Karpas-422 (cell line): ENCODE results near the gene CA12. TPM values are rescaled to one million over a fixed set of nuclear protein-coding genes. Genes with fewer than 3 reads are reported as not detected.

Experiments used
- DNase-seq: peaks from one replicate; pipeline ENCODE4 v3.0.0-alpha.2; 2015
- H2AFZ ChIP-seq: fragments of 200-600 bp; sonication (generic); 2 replicates; pipeline ENCODE4 v1.6.1; 2014; ENCODE audit warnings: antibody characterized with exemption, low read length, mixed read lengths
- H3K27ac ChIP-seq: fragments of 200-600 bp; sonication (generic); 2 replicates; pipeline ENCODE4 v1.5.1; 2014; ENCODE audit warnings: mild to moderate bottlenecking, low read length, moderate library complexity
- H3K27me3 ChIP-seq: fragments of 200-600 bp; sonication (generic); 2 replicates; pipeline ENCODE4 v1.6.1; 2014; ENCODE audit warnings: low read length, mixed read lengths
- H3K36me3 ChIP-seq: fragments of 200-600 bp; sonication (generic); 2 replicates; pipeline ENCODE4 v1.6.1; 2014; ENCODE audit warnings: low read length, mixed read lengths; ENCODE audit not compliant: insufficient read depth
- H3K4me1 ChIP-seq: fragments of 200-600 bp; sonication (generic); 2 replicates; pipeline ENCODE4 v1.6.1; 2014; ENCODE audit warnings: mild to moderate bottlenecking, low read length, mixed read lengths
- H3K4me2 ChIP-seq: fragments of 200-600 bp; sonication (generic); 2 replicates; pipeline ENCODE4 v1.6.1; 2014; ENCODE audit warnings: low read length, low read depth, mild to moderate bottlenecking; ENCODE audit not compliant: poor library complexity, severe bottlenecking
- H3K4me3 ChIP-seq: fragments of 200-600 bp; sonication (generic); 2 replicates; pipeline ENCODE4 v1.5.1; 2014; ENCODE audit warnings: mild to moderate bottlenecking, antibody characterized with exemption, low read length, mixed read lengths
- H3K79me2 ChIP-seq: fragments of 200-600 bp; sonication (generic); 2 replicates; pipeline ENCODE4 v1.6.1; 2014; ENCODE audit warnings: mild to moderate bottlenecking, low read length, mixed read lengths
- H3K9ac ChIP-seq: fragments of 200-600 bp; sonication (generic); 2 replicates; pipeline ENCODE4 v1.6.0; 2014; ENCODE audit warnings: low read length
- H3K9me2 ChIP-seq: fragments of 200-600 bp; sonication (generic), shearing (Covaris generic); replicated peaks from 2 replicates; pipeline ENCODE4 v1.6.0; 2014; ENCODE audit warnings: mild to moderate bottlenecking, low read length, moderate library complexity; ENCODE audit not compliant: insufficient read depth
- H3K9me3 ChIP-seq: fragments of 300-700, 200-600 bp; sonication (generic); 2 replicates; pipeline ENCODE4 v1.6.1; 2014; ENCODE audit warnings: low read length, mixed read lengths
- H4K20me1 ChIP-seq: fragments of 200-600 bp; sonication (generic); 2 replicates; pipeline ENCODE4 v1.6.1; 2014; ENCODE audit warnings: mild to moderate bottlenecking, antibody characterized with exemption, low read length, low read depth; ENCODE audit not compliant: insufficient read depth
- total RNA-seq: library from RNA; depleted of rRNA; stranded (reverse); fragments of >200 nt; shearing (Covaris generic); gene quantifications from 2 replicates; pipeline ENCODE4 v1.2.3, GENCODE V29; 2014; ENCODE audit warnings: low replicate concordance

The CA12 gene
- total RNA-seq, 1 experiment from 2014 or later: not detected

DNA sequence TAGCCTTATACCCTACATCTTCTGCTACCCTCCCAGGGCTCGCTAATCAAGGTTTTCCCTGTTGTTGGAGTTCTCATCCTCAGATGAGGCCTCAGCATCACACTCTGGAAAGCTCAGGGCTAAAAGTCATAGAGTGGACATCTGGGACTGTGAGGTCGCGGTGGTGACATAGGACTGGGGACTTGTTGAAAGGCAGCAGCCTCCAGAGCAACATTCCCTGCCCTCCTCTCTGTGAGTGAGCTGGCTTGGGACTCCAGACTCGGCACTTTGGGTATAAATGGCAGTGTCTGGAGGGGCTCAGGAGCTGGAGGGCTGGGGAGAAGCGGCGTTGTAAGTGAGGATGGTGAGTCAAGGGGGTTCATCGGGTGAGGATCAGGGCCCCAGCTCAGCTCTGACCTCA lies 2.7 kb downstream of the CA12 start:
- Histone ChIP-seq H3K27me3 (no peaks in the 10 kb centered on the region), H3K4me2 (no peak overlapping the region), H4K20me1 (no peaks in the 10 kb centered on the region), H2AFZ (no peak overlapping the region), H3K79me2 (no peaks in the 10 kb centered on the region), H3K9me3 (no peaks in the 10 kb centered on the region), H3K9ac (no peak overlapping the region), H3K9me2 (no peaks in the 10 kb centered on the region), H3K4me1 (no peaks in the 10 kb centered on the region), H3K27ac (no peak overlapping the region), H3K36me3 (no peaks in the 10 kb centered on the region), H3K4me3 (no peak overlapping the region)
- DNase-seq: no peak

DNA sequence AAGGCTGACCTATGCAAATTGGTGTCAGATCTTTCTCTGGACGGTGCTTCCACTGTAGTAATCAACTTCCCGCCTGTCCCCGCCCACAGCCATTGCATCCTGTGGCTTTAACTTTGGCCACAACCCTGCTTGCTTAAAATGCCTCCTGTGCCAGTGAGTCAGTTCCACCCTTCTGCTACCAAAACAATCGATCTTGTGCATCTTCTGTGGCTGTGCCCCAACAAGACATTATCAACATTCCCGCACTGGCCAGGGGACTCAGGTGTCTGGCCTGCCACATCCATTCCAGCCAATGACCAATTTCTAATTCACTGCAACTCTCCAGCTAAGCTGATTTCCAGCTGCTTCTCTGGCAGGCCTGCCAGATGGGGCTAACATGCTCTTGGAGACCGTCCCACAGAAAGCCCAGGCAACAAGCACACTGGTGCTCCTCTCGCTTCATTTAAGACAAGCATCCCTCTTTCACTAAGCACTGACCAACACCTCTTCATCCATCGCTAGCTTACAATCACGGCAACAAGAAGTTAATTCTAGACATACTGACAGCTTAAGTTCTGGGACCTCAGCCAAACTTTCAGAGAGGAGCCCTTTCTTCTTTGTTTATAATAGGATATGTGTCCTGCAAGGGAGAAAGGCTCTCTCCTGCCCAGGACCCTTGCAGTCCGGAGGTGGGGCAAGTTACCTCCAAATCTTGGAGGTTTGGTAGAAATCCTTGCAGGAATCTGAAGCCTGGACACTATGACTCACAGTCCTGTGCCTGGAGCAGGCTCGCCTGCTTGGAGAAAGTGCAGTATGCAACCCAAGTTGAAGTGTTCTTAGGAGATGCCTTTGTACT lies 6.7 kb downstream of the CA12 start:
- DNase-seq: no peak
- Histone ChIP-seq H3K79me2 (no peaks in the 10 kb centered on the region), H3K9me3 (no peaks in the 10 kb centered on the region), H3K27me3 (no peaks in the 10 kb centered on the region), H3K36me3 (no peaks in the 10 kb centered on the region), H2AFZ (no peak overlapping the region), H3K9ac (no peak overlapping the region), H3K4me3 (no peak overlapping the region), H3K27ac (no peak overlapping the region), H3K4me2 (no peak overlapping the region), H4K20me1 (no peaks in the 10 kb centered on the region), H3K4me1 (no peaks in the 10 kb centered on the region), H3K9me2 (no peaks in the 10 kb centered on the region)

DNA sequence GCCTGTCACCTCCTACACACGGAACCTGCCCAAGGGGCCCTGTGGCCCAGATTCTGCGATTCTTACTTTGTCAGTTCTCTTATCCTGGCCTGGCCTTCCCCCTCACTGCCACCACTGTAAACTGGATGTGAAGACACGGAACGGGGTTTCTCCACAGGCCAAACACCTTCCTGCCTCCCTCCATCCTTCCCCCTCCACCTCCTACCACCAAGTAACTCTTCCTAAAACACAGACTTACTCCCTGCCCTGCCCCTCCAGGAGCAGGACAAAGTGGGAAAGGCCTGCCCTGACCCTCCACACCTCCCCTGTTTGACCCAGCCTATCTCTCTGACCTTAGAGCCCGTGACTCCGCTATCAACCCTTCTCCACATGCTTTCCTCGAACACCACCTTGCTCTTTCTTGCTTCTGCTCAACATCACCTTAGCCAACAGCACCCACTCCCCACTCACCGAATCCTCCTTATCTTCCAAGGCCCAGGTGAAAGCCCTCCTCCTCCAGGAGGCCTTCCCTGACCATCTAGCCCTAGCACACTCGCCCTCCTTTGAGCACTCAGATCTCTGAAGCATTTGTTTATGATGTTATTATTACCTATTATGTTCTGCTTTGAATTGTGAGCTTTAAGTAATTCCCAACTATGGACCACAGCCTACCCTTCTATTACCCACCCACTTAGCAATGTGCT lies 7.6 kb downstream of the CA12 start:
- Histone ChIP-seq H3K4me3 (no peak overlapping the region), H3K9me2 (no peaks in the 10 kb centered on the region), H3K27ac (no peak overlapping the region), H3K9ac (no peak overlapping the region), H3K4me2 (no peak overlapping the region), H3K9me3 (no peaks in the 10 kb centered on the region), H3K36me3 (no peaks in the 10 kb centered on the region), H3K27me3 (no peaks in the 10 kb centered on the region), H3K79me2 (no peaks in the 10 kb centered on the region), H3K4me1 (no peaks in the 10 kb centered on the region; the same call in 1 of the 2 replicates), H4K20me1 (no peaks in the 10 kb centered on the region), H2AFZ (no peak overlapping the region)
- DNase-seq: no peak

DNA sequence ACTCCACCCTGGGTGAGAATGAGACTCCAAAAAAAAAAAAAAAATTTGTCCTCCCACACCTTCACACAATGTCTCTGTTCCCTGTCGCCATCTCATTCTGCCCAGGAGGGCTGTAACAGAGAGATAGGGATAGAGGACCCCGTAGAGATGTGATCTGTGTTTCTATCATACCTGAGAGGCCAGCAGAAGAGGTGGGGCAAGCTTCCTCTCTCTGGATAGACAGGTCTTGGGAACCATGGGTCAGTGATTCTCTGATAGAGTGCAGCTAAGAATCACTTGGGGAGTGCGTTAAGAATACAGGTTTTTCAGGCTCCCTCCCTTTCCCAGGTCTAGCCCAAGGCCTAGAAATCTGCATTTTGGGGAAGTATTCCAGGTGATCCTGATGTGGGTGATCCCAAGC lies 8.3 kb downstream of the CA12 start:
- Histone ChIP-seq H4K20me1 (no peaks in the 10 kb centered on the region), H2AFZ (no peak overlapping the region), H3K27ac (no peak overlapping the region), H3K4me1 (no peaks in the 10 kb centered on the region; the same call in 1 of the 2 replicates), H3K4me3 (no peak overlapping the region), H3K27me3 (no peaks in the 10 kb centered on the region), H3K79me2 (no peaks in the 10 kb centered on the region), H3K9ac (no peak overlapping the region), H3K9me3 (no peaks in the 10 kb centered on the region), H3K4me2 (no peak overlapping the region), H3K36me3 (no peaks in the 10 kb centered on the region), H3K9me2 (no peaks in the 10 kb centered on the region)
- DNase-seq: no peak

DNA sequence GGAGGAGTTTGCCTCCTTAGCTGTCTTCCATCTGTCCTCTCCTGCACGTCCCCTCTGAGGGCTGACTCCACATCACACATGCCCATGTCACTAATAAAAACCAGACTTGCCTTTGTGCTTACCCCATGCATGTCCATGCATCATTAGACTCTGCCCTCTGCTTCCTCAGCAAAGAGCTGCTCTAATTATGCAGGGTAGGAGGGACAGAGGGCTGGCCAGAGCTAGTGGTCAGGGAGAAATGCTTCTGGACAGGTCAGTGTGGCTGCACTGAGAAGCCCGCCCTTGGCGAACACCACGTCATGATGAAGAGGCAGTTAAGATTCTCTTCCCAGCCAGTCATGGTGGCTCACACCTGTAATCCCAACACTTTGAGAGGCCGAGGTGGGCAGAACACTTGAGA lies 8.9 kb downstream of the CA12 start:
- Histone ChIP-seq H3K4me2 (no peak overlapping the region), H3K79me2 (no peaks in the 10 kb centered on the region), H3K27ac (no peak overlapping the region), H3K36me3 (no peaks in the 10 kb centered on the region), H2AFZ (no peak overlapping the region), H3K9me2 (no peaks in the 10 kb centered on the region), H3K27me3 (no peaks in the 10 kb centered on the region), H3K4me1 (no peaks in the 10 kb centered on the region; the same call in 1 of the 2 replicates), H4K20me1 (no peaks in the 10 kb centered on the region), H3K4me3 (no peak overlapping the region), H3K9ac (no peak overlapping the region), H3K9me3 (no peaks in the 10 kb centered on the region)
- no peak for DNase-seq

DNA sequence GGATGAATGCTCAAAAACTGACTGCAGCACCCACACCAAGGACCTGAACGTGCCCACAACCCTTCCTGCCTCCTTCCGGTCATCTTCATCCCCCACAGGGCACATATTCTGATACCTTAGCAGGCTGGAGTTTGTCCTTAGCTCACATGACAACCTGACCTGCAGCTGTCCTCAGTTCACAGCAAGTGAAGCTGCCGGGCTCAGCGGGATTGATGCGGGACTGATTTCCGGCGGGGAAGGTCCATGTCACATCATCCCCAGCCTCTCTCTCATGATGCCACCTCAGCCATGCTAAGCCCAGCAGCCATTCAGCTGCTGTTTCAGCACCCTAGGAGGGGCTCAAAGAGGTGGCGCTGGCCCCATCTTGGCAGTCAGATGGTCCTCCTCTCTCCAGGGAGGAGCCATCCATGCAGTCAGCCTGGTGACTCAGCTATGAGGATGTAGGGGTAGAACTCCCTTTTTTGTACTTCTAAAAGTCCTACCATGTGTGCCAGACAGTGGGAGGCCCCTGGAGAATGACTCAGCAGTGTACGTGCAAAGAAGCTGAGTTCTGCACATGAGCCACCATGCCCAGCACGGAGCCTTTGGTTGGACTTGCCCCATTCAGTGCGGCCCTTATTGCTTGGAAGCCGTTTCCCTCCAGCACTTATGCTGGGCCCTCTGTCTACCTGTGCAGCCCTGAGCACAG lies 9.5 kb downstream of the CA12 start:
- no peaks in the 10 kb centered on the region for H3K79me2 ChIP-seq
- H3K4me3 ChIP-seq: no peak overlapping the region
- no peaks in the 10 kb centered on the region for H3K9me3 ChIP-seq
- no peak overlapping the region for H3K9ac ChIP-seq
- DNase-seq: no peak
- H4K20me1 ChIP-seq: no peaks in the 10 kb centered on the region
- H3K9me2 ChIP-seq: no peaks in the 10 kb centered on the region
- no peaks in the 10 kb centered on the region for H3K36me3 ChIP-seq
- H3K4me1 ChIP-seq: no peaks in the 10 kb centered on the region; the same call in 1 of the 2 replicates
- H3K27ac ChIP-seq: no peak overlapping the region
- H3K4me2 ChIP-seq: no peak overlapping the region
- H3K27me3 ChIP-seq: no peaks in the 10 kb centered on the region
- H2AFZ ChIP-seq: no peak overlapping the region

DNA sequence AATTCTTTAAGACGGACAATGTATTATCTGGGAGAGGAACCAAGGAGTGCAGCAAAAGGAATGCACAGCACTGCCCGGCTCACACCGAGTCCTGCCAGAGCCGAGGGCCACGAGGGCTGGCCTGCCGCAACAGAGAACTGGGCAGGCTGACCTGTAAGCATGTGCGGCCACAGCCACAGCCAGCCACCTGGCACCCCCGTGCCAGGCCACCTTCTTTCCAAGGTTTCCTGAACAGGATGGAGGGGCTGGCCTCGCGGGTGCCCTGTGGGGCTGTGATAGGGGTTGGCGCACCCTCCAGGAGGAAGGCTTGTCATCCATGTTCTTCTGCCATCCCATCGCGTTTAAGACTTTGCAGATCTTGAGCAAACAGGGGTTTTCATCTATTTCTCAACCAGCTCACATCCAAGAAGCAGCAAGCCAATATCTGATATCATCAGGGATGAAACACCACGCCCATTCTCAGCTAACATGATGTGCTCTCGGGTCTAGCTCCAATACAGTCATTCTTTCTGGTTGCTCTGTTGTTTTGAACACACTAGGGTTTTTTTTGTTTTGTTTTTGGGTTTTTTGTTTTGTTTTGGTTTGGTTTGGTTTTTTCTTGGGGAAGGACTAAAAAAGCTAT lies 10.2 kb downstream of the CA12 start:
- Histone ChIP-seq H3K9ac (no peak overlapping the region), H3K4me3 (no peak overlapping the region), H3K36me3 (no peaks in the 10 kb centered on the region), H3K9me3 (no peaks in the 10 kb centered on the region), H3K4me1 (no peaks in the 10 kb centered on the region; the same call in 1 of the 2 replicates), H3K4me2 (no peak overlapping the region), H3K79me2 (no peaks in the 10 kb centered on the region), H3K9me2 (no peaks in the 10 kb centered on the region), H4K20me1 (no peaks in the 10 kb centered on the region), H3K27me3 (no peaks in the 10 kb centered on the region), H2AFZ (no peak overlapping the region), H3K27ac (no peak overlapping the region)
- no peak for DNase-seq

DNA sequence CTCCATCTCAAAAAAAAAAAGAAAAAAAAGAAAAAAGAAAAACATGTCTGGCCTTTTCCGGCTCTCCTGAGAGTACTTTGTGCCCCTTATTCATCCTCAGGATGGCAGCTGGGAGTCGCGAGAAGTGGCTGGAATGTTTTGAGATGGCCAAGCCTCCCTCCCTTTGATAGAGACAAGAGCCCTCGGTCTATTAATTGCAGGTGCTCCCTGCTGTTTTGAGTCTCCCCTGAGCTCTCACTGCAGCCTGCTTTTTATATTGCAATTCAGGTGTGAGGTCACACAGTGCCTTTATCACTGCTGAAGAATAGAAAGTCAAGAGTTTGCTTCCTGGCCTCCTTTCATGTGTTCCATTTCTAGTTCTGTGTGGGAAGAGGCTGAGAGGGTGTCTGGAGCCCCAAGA lies 10.9 kb downstream of the CA12 start:
- no peaks in the 10 kb centered on the region for H3K9me3 ChIP-seq
- no peaks in the 10 kb centered on the region for H4K20me1 ChIP-seq
- no peaks in the 10 kb centered on the region for H3K9me2 ChIP-seq
- H2AFZ ChIP-seq: no peak overlapping the region
- no peak overlapping the region for H3K9ac ChIP-seq
- no peak overlapping the region for H3K4me2 ChIP-seq
- H3K27me3 ChIP-seq: no peaks in the 10 kb centered on the region
- H3K4me1 ChIP-seq: no peaks in the 10 kb centered on the region; the same call in 1 of the 2 replicates
- DNase-seq: no peak
- H3K4me3 ChIP-seq: no peak overlapping the region
- H3K36me3 ChIP-seq: no peaks in the 10 kb centered on the region
- H3K79me2 ChIP-seq: no peaks in the 10 kb centered on the region
- no peak overlapping the region for H3K27ac ChIP-seq
